GM13976 (cell line): ENCODE data around the gene AKAP12.
"Not testable (repeated sequence)": the region's sequence is repeated elsewhere in the genome, so short reads cannot be mapped to it uniquely, and the experiment has no call there.

ENCODE experiments used
- DNase-seq: peaks from one replicate; pipeline ENCODE4 v3.0.0; 2012; ENCODE audit warnings: low spot score
- in situ Hi-C: fragments of 300-500 bp; cut with MboI; formaldehyde crosslinking; loops from one replicate; pipeline ENCODE4 v1.12.0; 2022; ENCODE audit warnings: low sequenced_read_pairs, mixed read lengths, inconsistent platforms; ENCODE audit not compliant: unreplicated experiment
- TF ChIP-seq, protein P1 (sequence below): IDR thresholded peaks from 2 replicates; pipeline ENCODE4 v1.5.1; 2012; ENCODE audit warnings: borderline replicate concordance, mild to moderate bottlenecking; ENCODE audit not compliant: insufficient read depth; ENCODE audit errors: extremely low read depth, missing control alignments, control extremely low read depth

Gene AKAP12

GRCh38 chr6:151351731-151352130 lies 112.0 kb downstream of the AKAP12 start:
- no peak for DNase-seq
- in situ Hi-C loops: no loop called here
- TF ChIP-seq, protein P1, sequence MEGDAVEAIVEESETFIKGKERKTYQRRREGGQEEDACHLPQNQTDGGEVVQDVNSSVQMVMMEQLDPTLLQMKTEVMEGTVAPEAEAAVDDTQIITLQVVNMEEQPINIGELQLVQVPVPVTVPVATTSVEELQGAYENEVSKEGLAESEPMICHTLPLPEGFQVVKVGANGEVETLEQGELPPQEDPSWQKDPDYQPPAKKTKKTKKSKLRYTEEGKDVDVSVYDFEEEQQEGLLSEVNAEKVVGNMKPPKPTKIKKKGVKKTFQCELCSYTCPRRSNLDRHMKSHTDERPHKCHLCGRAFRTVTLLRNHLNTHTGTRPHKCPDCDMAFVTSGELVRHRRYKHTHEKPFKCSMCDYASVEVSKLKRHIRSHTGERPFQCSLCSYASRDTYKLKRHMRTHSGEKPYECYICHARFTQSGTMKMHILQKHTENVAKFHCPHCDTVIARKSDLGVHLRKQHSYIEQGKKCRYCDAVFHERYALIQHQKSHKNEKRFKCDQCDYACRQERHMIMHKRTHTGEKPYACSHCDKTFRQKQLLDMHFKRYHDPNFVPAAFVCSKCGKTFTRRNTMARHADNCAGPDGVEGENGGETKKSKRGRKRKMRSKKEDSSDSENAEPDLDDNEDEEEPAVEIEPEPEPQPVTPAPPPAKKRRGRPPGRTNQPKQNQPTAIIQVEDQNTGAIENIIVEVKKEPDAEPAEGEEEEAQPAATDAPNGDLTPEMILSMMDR: no peak

DNA sequence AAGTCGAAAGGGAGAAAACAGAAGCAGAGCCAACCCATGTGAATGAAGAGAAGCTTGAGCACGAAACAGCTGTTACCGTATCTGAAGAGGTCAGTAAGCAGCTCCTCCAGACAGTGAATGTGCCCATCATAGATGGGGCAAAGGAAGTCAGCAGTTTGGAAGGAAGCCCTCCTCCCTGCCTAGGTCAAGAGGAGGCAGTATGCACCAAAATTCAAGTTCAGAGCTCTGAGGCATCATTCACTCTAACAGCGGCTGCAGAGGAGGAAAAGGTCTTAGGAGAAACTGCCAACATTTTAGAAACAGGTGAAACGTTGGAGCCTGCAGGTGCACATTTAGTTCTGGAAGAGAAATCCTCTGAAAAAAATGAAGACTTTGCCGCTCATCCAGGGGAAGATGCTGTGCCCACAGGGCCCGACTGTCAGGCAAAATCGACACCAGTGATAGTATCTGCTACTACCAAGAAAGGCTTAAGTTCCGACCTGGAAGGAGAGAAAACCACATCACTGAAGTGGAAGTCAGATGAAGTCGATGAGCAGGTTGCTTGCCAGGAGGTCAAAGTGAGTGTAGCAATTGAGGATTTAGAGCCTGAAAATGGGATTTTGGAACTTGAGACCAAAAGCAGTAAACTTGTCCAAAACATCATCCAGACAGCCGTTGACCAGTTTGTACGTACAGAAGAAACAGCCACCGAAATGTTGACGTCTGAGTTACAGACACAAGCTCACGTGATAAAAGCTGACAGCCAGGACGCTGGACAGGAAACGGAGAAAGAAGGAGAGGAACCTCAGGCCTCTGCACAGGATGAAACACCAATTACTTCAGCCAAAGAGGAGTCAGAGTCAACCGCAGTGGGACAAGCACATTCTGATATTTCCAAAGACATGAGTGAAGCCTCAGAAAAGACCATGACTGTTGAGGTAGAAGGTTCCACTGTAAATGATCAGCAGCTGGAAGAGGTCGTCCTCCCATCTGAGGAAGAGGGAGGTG lies 112.9 kb downstream of the AKAP12 start:
- no peak for DNase-seq
- TF ChIP-seq, protein P1: no peak
- in situ Hi-C loops: no loop called here

GRCh38 chr6:151353795-151354194 lies 114.0 kb downstream of the AKAP12 start:
- no peak for DNase-seq
- in situ Hi-C loops: no loop called here
- TF ChIP-seq, protein P1: no peak

GRCh38 chr6:151356983-151357382 lies 117.2 kb downstream of the AKAP12 start:
- DNase-seq, in situ Hi-C loops: not testable (repeated sequence)

DNA sequence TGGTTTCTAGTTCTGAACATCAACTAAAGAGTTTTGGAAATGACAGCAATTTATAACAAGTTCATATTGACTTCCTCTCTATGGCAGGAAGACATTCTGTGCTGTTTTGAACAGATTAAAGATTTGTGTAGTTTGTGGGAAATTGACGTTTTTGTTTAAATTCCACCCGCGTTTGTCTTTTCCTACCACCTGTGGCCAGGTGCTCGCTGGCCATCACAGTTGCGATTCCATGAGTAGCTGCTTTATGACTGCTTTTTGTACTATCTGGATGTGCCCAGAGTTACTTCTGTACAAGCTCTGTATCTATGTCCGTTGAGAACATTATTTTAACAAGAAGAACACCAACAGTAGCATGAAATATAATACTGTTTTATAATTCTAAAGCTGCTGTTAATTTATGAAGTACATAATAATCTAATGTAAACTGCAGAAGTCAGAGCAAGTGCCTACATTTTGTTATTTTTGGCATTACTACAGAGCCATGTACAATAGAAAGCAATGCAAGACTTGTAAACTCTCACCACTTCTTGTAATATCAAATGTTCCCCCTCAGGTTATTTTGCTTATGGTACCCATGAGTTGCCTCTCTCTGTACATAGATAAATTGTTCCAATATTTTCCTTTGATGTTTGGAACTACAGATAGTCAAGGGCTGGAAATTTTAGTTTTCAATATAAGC lies 118.1 kb downstream of the AKAP12 start:
- in situ Hi-C loops: no loop called here
- TF ChIP-seq, protein P1: no peak
- DNase-seq: no peak

- no peak for DNase-seq
- in situ Hi-C loops: no loop called here
- TF ChIP-seq, protein P1: no peak
Observed at GRCh38 chr6:151358475-151358874, 118.7 kb downstream of the AKAP12 start.

DNA sequence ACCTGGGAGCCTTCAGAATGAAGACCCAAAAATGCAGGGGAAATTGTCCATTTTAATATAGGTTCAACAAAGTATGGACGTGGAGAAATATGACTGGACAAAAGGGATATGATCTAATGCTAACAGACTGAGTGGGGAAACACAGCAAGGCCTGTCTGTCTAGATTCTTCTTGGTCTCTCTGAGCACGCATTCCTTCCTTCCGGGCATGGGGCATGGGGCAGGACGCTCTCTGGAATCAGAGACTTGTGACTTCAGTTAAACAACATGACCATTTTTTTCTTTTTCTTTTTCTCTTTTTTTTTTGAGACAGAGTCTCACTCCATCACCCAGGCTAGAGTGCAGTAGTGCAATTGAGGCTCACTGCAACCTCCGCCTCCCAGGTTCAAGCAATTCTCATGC lies 119.7 kb downstream of the AKAP12 start:
- DNase-seq: no peak
- in situ Hi-C loops: no loop called here
- TF ChIP-seq, protein P1: no peak
